NT2/D1 (cell line): Measurements from ENCODE around the gene CLP1.

Source experiments
- YY1 ChIP-seq: IDR thresholded peaks from 2 replicates; pipeline ENCODE4 v1.6.1; 2011; ENCODE audit not compliant: insufficient read length, insufficient read depth
- ZNF274 ChIP-seq: IDR thresholded peaks from 2 replicates; pipeline ENCODE4 v1.6.1; 2011; ENCODE audit warnings: mild to moderate bottlenecking, low read depth, low read length

DNA sequence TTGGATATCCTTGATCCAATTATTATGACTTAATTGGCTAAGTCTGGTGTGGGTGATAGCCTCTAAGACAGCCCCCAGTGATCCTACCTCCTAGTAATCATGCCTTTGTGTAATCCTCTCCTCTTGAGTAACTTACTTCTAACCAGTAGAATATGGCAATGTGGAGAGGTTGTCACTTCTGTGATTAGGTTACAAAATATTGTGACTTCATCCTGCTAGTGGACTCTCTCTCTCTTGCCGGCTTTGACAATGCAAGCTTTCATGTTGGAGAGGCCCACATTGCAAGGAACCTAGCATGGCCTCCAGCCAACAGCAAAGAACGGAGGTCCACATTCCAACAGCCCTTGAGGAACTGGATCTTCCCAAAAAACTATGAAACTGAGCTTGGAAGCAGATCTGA, 27.4 kb upstream of the CLP1 start:
- TF ChIP-seq YY1, result no peak
- TF ChIP-seq ZNF274, result no peak
